Activated B cell treated with CpG ODN at 0.5 μM for 24 hours (primary cell): ENCODE data around the gene EHBP1. TPM values are rescaled to one million over a fixed set of nuclear protein-coding genes. Genes with fewer than 3 reads are reported as not detected.
A peak's percentile ranks its signal among the peaks of the same experiment; 100 is the strongest.

Experiments used
- ATAC-seq: fragments of 200-7000 bp; cut with Tn5 transposase; one replicate; pipeline ENCODE4 v1.10.0; 2021; ENCODE audit warnings: low read depth, mild to moderate bottlenecking, moderate library complexity
- CTCF ChIA-PET: fragments of 350-600 bp; sonication (Branson Sonifier 250); formaldehyde crosslinking; loops from one replicate; lab custom pipeline; 2021; ENCODE audit warnings: antibody characterized with exemption; lab: Charles Lee
- POLR2A ChIA-PET: fragments of 350-600 bp; sonication (Branson Sonifier 250); formaldehyde crosslinking; loops from one replicate; lab custom pipeline; 2021; ENCODE audit warnings: antibody characterized with exemption; lab: Charles Lee
- DNase-seq: peaks from one replicate; pipeline ENCODE4 v3.0.0; 2022
- H3K27ac Mint-ChIP-seq: one replicate; pipeline ENCODE4 v1.8.0; 2020; ENCODE audit warnings: mixed read lengths
- H3K27me3 Mint-ChIP-seq: one replicate; pipeline ENCODE4 v1.8.0; 2021; ENCODE audit warnings: mixed read lengths
- H3K36me3 Mint-ChIP-seq: one replicate; pipeline ENCODE4 v1.8.0; 2021; ENCODE audit warnings: low read depth, mixed read lengths
- H3K4me1 Mint-ChIP-seq: one replicate; pipeline ENCODE4 v1.8.0; 2021; ENCODE audit warnings: mixed read lengths
- H3K4me3 Mint-ChIP-seq: one replicate; pipeline ENCODE4 v1.8.0; 2020; ENCODE audit warnings: mild to moderate bottlenecking, mixed read lengths
- H3K9me3 Mint-ChIP-seq: one replicate; pipeline ENCODE4 v1.8.0; 2020; ENCODE audit warnings: mixed read lengths
- CTCF ChIP-seq: fragments of 200-600 bp; IDR thresholded peaks from one replicate; pipeline ENCODE4 v1.8.0; 2022; ENCODE audit warnings: antibody characterized with exemption, mild to moderate bottlenecking
- intact Hi-C: fragments of 100-400 bp; cut with micrococcal nuclease; formaldehyde crosslinking; loops from one replicate; pipeline ENCODE4 v1.15.1; 2024
- total RNA-seq: library from RNA; stranded (reverse); gene quantifications from 2 replicates; pipeline ENCODE4 v1.2.3, GENCODE V29; 2022

Gene EHBP1
- total RNA-seq, 1 donor from 2014 or later, result 24.0 TPM

- TF ChIP-seq CTCF, result no peak
- intact Hi-C loops, result no loop called here
Observed at GRCh38 chr2:62760555-62760954, 55.0 kb downstream of the EHBP1 start.

GRCh38 chr2:62765619-62766376 is 60.3 kb downstream of the EHBP1 start:
- Mint-ChIP-seq H3K27ac (no peak overlapping the region), H3K36me3 (peaks cover 9% of the 10 kb centered on the region), H3K4me1 (no peaks in the 10 kb centered on the region), H3K9me3 (peaks cover 4% of the 10 kb centered on the region), H3K27me3 (no peaks in the 10 kb centered on the region), H3K4me3 (no peak overlapping the region)
- no peak for TF ChIP-seq CTCF
- POLR2A ChIA-PET, result no interaction called here
- DNase-seq (no peak), ATAC-seq (no peak)
- CTCF ChIA-PET, result no interaction called here
- intact Hi-C loops, result no loop called here

More at GRCh38 chr2:62760555-62760954, 55.0 kb downstream of the EHBP1 start:
- CTCF ChIA-PET, result no interaction called here
- Mint-ChIP-seq H3K9me3 (no peaks in the 10 kb centered on the region), H3K36me3 (peaks cover 1% of the 10 kb centered on the region), H3K27ac (no peak overlapping the region), H3K27me3 (no peaks in the 10 kb centered on the region), H3K4me1 (no peaks in the 10 kb centered on the region), H3K4me3 (no peak overlapping the region)
- no peak for DNase-seq
- POLR2A ChIA-PET, result no interaction called here
- no peak for ATAC-seq

GRCh38 chr2:62768615-62769014 is 63.1 kb downstream of the EHBP1 start:
- Mint-ChIP-seq H3K4me3 (no peak overlapping the region), H3K27me3 (no peaks in the 10 kb centered on the region), H3K27ac (no peak overlapping the region), H3K9me3 (peaks cover 4% of the 10 kb centered on the region), H3K36me3 (peaks cover 9% of the 10 kb centered on the region), H3K4me1 (peaks cover 1% of the 10 kb centered on the region)
- POLR2A ChIA-PET, result no interaction called here
- no peak for ATAC-seq
- no peak for DNase-seq
- CTCF ChIA-PET, result interaction anchor here (0.6 to 11.5 kb wide), 2 partner anchors 56 to 311 kb away, joined by 4 to 187 read pairs; no protein-coding TSS in a partner anchor
- intact Hi-C loops, result no loop called here
- no peak for TF ChIP-seq CTCF

GRCh38 chr2:62770629-62771028 is 65.1 kb downstream of the EHBP1 start:
- no peak for TF ChIP-seq CTCF
- Mint-ChIP-seq H3K36me3 (peaks cover 9% of the 10 kb centered on the region), H3K27ac (no peak overlapping the region), H3K9me3 (peaks cover 4% of the 10 kb centered on the region), H3K27me3 (no peaks in the 10 kb centered on the region), H3K4me1 (peaks cover 1% of the 10 kb centered on the region), H3K4me3 (no peak overlapping the region)
- ChIA-PET POLR2A (no interaction called here), CTCF (interaction anchor here (1.1 to 11.5 kb wide), 2 partner anchors 313 to 777 kb away, joined by 3 to 187 read pairs; no protein-coding TSS in a partner anchor)
- no peak for DNase-seq
- intact Hi-C loops, result no loop called here
- ATAC-seq, result no peak

- Mint-ChIP-seq H3K4me1 (peaks cover 1% of the 10 kb centered on the region), H3K27ac (no peak overlapping the region), H3K36me3 (peaks cover 2% of the 10 kb centered on the region), H3K27me3 (no peaks in the 10 kb centered on the region), H3K4me3 (no peak overlapping the region), H3K9me3 (peaks cover 4% of the 10 kb centered on the region)
- ChIA-PET POLR2A (interaction anchor here (1.0 kb wide), 1 partner anchor 318 kb away, joined by 3 read pairs; no protein-coding TSS in a partner anchor), CTCF (interaction anchor here (1.0 to 11.5 kb wide), 8 partner anchors 11 to 855 kb away, joined by 3 to 187 read pairs (median 5); no protein-coding TSS in a partner anchor)
- ATAC-seq, result peak; percentile 21
- TF ChIP-seq CTCF, result peak; percentile 87
- intact Hi-C loops, result loop anchor here (1.0 to 2.0 kb wide), 3 partner anchors 317 to 856 kb away; no protein-coding TSS in a partner anchor
- no peak for DNase-seq
Observed at GRCh38 chr2:62774555-62775366, 69.2 kb downstream of the EHBP1 start.
